Right lobe of liver (tissue), 6 donors: ENCODE data around the gene EBNA1BP2. TPM values are rescaled to one million over a fixed set of nuclear protein-coding genes. Genes with fewer than 3 reads are reported as not detected.
A peak's percentile ranks its signal among the peaks of the same experiment; 100 is the strongest.

Experiments used
- ATAC-seq, 4 donors: fragments of 200-7000 bp; cut with Tn5 transposase; one replicate each; pipeline ENCODE4 v1.9.1; 2020; ENCODE audit warnings: mild to moderate bottlenecking in 4 of 4, moderate library complexity in 4 of 4
- DNase-seq, 3 donors: peaks; one replicate each; pipeline ENCODE4 v3.0.0-alpha.2; 2020
- H3K27ac ChIP-seq, 3 donors: fragments of 200-600 bp; one replicate each; pipeline ENCODE4 v1.8.0; 2022
- H3K27me3 ChIP-seq, 2 donors: fragments of 200-600 bp; one replicate each; pipeline ENCODE4 v1.8.0; 2022
- H3K36me3 ChIP-seq, 4 donors: fragments of 200-600 bp; sonication (generic) in 1 of 4; one replicate each; pipeline versions ENCODE4 v1.5.1 to v1.8.0; 2017 to 2022; ENCODE audit warnings: control low read depth in 1 of 4
- H3K4me1 ChIP-seq, 4 donors: fragments of 200-600 bp; sonication (generic) in 1 of 4; one replicate each; pipeline versions ENCODE4 v1.5.1 to v1.8.0; 2017 to 2022; ENCODE audit warnings: control low read depth in 1 of 4
- H3K4me3 ChIP-seq, 3 donors: fragments of 200-600 bp; one replicate each; pipeline ENCODE4 v1.8.0; 2022
- H3K9me3 ChIP-seq, 4 donors: fragments of 200-600 bp; sonication (generic) in 1 of 4; one replicate each; pipeline versions ENCODE4 v1.5.1 to v1.8.0; 2017 to 2022; ENCODE audit warnings: control low read depth in 1 of 4
- POLR2A ChIP-seq: fragments of 450-650 bp; IDR thresholded peaks from one replicate; pipeline ENCODE4 v1.6.1; 2017; ENCODE audit warnings: antibody characterized with exemption, mild to moderate bottlenecking
- WGBS: methylation state at CpG from one replicate; pipeline ENCODE4 v1.1.6; 2018; ENCODE audit warnings: low coverage, low lambda C conversion rate; ENCODE audit not compliant: insufficient coverage; ENCODE audit errors: missing lambda C conversion rate; 5-methylcytosine and 5-hydroxymethylcytosine counted together
- intact Hi-C, 2 donors: fragments of 100-400 bp; cut with DNase I; formaldehyde crosslinking; loops; one replicate each; pipeline versions ENCODE4 v1.11.2 to v1.14.1; 2022
- total RNA-seq, 6 experiments: library from RNA; depleted of rRNA in 2 of 6; stranded (reverse); fragments of >200 nt in 2 of 6; fragmentation: NEBNext Ultra II Directional in 3 of 6; extraction: Animal tissue kit (Norgen Biotek cat#: 25700) in 3 of 6; gene quantifications; one replicate each; pipeline versions ENCODE4 v1.1.0 to v1.2.4, GENCODE V29; 2016 to 2023
- TF ChIP-seq, protein P1 (sequence below), 4 donors: fragments of 200-600 bp in 3 of 4; fragments of 450-650 bp in 1 of 4; IDR thresholded peaks; one replicate each; pipeline versions ENCODE4 v1.5.1 to v1.8.0; 2016 to 2022; ENCODE audit warnings: antibody characterized with exemption in 4 of 4, mild to moderate bottlenecking in 2 of 4
- donor health status: DM: no; HTN: yes; CAD: no.
- donor health status: DM: no; HTN: no; CAD: no.
- donor health status: DM: no; HTN: no; CAD: no.
- donor health status: DM: no; HTN: yes; CAD: no.
- donor health status: DM: no; HTN: yes; CAD: no.

Gene EBNA1BP2
- total RNA-seq, 6 experiments from 2014 or later = 45.7 to 108 (median 61.4) TPM

DNA sequence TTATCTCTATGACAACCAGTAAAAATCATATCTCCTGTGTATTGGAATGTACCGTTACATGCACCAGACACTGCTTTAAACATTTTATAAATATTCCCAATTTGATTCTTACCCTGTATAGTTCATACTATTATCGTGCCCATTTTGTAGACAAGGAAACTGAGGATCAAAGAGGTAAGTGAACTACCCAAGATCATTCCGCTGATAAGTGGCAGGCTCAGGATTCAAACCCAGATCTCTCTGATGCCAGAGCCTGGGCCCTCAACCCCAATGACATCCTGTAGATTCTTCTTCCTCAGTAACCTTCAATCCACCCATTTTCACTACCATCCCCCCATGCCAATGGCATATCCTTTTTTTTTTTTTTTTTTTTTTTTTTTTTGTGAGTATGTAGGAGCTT lies 12.3 kb upstream of the EBNA1BP2 start:
- TF ChIP-seq, protein P1, sequence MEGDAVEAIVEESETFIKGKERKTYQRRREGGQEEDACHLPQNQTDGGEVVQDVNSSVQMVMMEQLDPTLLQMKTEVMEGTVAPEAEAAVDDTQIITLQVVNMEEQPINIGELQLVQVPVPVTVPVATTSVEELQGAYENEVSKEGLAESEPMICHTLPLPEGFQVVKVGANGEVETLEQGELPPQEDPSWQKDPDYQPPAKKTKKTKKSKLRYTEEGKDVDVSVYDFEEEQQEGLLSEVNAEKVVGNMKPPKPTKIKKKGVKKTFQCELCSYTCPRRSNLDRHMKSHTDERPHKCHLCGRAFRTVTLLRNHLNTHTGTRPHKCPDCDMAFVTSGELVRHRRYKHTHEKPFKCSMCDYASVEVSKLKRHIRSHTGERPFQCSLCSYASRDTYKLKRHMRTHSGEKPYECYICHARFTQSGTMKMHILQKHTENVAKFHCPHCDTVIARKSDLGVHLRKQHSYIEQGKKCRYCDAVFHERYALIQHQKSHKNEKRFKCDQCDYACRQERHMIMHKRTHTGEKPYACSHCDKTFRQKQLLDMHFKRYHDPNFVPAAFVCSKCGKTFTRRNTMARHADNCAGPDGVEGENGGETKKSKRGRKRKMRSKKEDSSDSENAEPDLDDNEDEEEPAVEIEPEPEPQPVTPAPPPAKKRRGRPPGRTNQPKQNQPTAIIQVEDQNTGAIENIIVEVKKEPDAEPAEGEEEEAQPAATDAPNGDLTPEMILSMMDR (IDR thresholded peaks at IDR 0.05) = no peak
- no peak for TF ChIP-seq POLR2A
- Histone ChIP-seq H3K4me1 (no peaks in the 10 kb centered on the region), H3K36me3 (no peaks in the 10 kb centered on the region), H3K27me3 (no peaks in the 10 kb centered on the region), H3K27ac (no peak overlapping the region), H3K4me3 (no peak overlapping the region), H3K9me3 (no peaks in the 10 kb centered on the region)
- WGBS = 90% methylated on average over 2 of the region's 3 CpGs
- ATAC-seq (no peak), DNase-seq (no peak)
- intact Hi-C loops = no loop called here

DNA sequence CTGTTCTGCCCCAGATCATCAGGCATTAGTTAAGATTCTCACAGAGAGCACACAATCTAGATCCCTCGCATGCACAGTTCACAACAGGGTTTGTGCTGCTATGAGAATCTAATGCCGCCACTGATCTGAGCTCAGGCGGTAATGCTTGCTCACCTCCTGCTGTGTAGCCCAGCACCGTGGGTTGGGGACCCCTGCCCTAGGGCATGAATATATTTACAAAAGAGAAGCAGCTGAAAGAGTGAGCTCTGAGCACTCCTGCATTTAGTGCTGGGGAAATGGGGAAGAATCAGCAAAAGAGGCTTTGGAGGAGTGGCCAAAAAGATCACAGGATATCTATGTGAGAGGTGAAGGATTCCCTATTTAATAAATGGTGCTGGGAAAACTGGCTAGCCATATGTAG lies 5.6 kb upstream of the EBNA1BP2 start:
- WGBS = 47% methylated on average over 3 of the region's 4 CpGs
- TF ChIP-seq, protein P1 (IDR thresholded peaks at IDR 0.05) = no peak
- no peak for TF ChIP-seq POLR2A
- no peaks in the 10 kb centered on the region for H3K36me3 ChIP-seq
- no peaks in the 10 kb centered on the region for H3K9me3 ChIP-seq
- ATAC-seq (no peak), DNase-seq (no peak)
- peaks cover 0 to 3% (median 0%) of the 10 kb centered on the region in 4 donors for H3K4me1 ChIP-seq
- no peaks in the 10 kb centered on the region for H3K27me3 ChIP-seq
- no peak overlapping the region for H3K4me3 ChIP-seq
- no peak overlapping the region for H3K27ac ChIP-seq
- intact Hi-C loops = no loop called here

DNA sequence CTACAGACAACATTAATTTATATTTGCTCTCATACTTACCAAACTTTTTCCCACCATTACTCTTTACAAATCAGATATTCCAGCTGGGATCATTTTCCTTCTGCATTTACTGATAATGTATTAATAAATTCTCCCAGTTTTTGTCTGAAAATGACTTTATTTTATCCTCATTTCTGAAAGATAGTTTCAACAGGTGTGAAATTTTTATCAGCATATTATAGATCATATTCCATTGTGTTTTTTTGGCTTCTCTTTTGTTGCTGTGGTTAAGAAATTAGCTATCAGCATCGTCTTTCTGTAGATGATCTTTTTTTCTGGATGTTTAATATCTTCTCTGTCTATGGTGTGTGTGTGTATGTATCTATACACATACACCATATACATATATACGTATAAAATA lies 2.8 kb upstream of the EBNA1BP2 start:
- no peak for DNase-seq
- no peaks in the 10 kb centered on the region for H3K36me3 ChIP-seq
- H3K9me3 ChIP-seq = no peaks in the 10 kb centered on the region
- H3K27ac ChIP-seq = no peak overlapping the region
- H3K4me1 ChIP-seq = peaks cover 0 to 10% (median 4%) of the 10 kb centered on the region in 4 donors
- no peak overlapping the region for H3K4me3 ChIP-seq
- no peak for ATAC-seq
- TF ChIP-seq POLR2A = no peak
- TF ChIP-seq, protein P1 (IDR thresholded peaks at IDR 0.05) = no peak
- intact Hi-C loops = no loop called here
- 74% methylated on average over 2 of the region's 2 CpGs for WGBS
- H3K27me3 ChIP-seq = no peaks in the 10 kb centered on the region

GRCh38 chr1:43172527-43172972 lies 460 bp upstream of the EBNA1BP2 start:
- intact Hi-C loops = no loop called here
- peaks cover 0 to 19% (median 7%) of the 10 kb centered on the region in 4 donors for H3K36me3 ChIP-seq
- TF ChIP-seq, protein P1 (IDR thresholded peaks at IDR 0.05) = no peak
- TF ChIP-seq POLR2A = peak; percentile 24
- H3K9me3 ChIP-seq = no peaks in the 10 kb centered on the region
- H3K4me1 ChIP-seq = peaks cover 0 to 10% (median 4%) of the 10 kb centered on the region in 4 donors
- ATAC-seq (peak; percentile 96 to 97 (median 96)), DNase-seq (peak; percentile 88 to 92 (median 88))
- no peaks in the 10 kb centered on the region for H3K27me3 ChIP-seq
- peak overlapping the region; percentile 82 to 97 (median 92) for H3K4me3 ChIP-seq
- WGBS = 0% methylated on average over 20 of the region's 20 CpGs
- no peak overlapping the region for H3K27ac ChIP-seq
